Measurements from ENCODE around the gene MAPKBP1. TPM values are rescaled to one million over a fixed set of nuclear protein-coding genes. Genes with fewer than 3 reads are reported as not detected.
A peak's percentile ranks its signal among the peaks of the same experiment; 100 is the strongest.

MAPKBP1 gene
- total RNA-seq, 3 donors from 2014 or later = 11.5 to 29.3 (median 24.3) TPM

DNA sequence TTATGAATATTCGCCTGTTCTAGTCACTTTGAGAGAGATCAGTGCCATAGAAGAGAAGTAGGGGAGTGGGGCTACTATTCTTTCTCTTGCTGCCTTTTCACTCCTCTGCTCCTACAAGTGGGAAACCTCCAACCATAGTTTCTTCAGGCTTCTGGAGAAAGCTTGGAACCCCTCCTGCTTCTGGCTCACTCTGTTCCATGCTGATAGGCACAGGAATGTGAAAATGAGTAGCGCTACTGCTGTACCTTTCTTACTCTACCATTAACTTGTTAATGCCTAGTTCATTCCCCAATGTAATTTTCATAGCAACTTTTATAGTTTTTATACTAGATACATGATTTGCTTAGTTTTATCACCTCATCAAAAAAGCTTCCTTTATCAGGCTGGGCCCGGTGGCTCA, 26.9 kb downstream of the MAPKBP1 start:
- Histone ChIP-seq H3K36me3 (no peaks in the 10 kb centered on the region), H3K9me3 (no peaks in the 10 kb centered on the region), H3K4me1 (peaks cover 3 to 12% of the 10 kb centered on the region in 2 donors), H3K4me3 (no peak overlapping the region), H3K27ac (no peak overlapping the region), H3K27me3 (no peaks in the 10 kb centered on the region)
- no peak for DNase-seq (ENCODE audit: low spot score in 2 of 2)
- intact Hi-C loops (cut with DNase I; ENCODE audit: low total_unique reads) = no loop called here
- TF ChIP-seq, protein P1, sequence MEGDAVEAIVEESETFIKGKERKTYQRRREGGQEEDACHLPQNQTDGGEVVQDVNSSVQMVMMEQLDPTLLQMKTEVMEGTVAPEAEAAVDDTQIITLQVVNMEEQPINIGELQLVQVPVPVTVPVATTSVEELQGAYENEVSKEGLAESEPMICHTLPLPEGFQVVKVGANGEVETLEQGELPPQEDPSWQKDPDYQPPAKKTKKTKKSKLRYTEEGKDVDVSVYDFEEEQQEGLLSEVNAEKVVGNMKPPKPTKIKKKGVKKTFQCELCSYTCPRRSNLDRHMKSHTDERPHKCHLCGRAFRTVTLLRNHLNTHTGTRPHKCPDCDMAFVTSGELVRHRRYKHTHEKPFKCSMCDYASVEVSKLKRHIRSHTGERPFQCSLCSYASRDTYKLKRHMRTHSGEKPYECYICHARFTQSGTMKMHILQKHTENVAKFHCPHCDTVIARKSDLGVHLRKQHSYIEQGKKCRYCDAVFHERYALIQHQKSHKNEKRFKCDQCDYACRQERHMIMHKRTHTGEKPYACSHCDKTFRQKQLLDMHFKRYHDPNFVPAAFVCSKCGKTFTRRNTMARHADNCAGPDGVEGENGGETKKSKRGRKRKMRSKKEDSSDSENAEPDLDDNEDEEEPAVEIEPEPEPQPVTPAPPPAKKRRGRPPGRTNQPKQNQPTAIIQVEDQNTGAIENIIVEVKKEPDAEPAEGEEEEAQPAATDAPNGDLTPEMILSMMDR (IDR thresholded peaks at IDR 0.05) = no peak
- TF ChIP-seq POLR2AphosphoS5 (IDR thresholded peaks at IDR 0.05) (no peak), POLR2A (IDR thresholded peaks at IDR 0.05) (no peak)

DNA sequence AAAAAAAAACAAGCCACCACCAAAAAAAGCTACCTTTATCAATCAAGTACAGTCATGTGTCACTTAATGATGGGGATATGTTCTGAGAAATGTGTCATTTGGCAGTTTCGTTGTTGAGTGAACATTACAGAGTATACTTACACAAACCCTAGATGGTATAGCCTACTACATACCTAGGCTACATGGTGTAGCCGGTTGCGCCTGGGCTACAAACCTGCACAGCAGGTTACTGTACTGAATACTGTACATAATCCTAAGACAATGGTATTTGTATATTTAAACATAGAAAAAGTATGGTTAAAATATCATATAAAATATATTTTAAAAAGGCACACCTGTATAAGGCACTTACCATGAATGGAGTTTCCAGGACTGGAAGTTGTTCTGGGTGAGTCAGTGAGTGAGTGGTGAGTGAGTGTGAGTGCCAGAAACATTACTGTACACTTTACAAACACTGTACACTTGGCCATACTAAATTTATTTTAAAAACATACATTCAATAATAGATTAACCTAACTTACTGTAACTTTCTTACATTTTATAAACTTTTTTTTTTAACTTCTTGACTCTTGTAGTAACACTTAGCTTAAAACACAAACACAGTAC, 27.7 kb downstream of the MAPKBP1 start:
- H3K4me1 ChIP-seq = peaks cover 3 to 8% of the 10 kb centered on the region in 2 donors
- TF ChIP-seq, protein P1 (IDR thresholded peaks at IDR 0.05) = no peak
- no peak for TF ChIP-seq POLR2A (IDR thresholded peaks at IDR 0.05)
- no peak for TF ChIP-seq POLR2AphosphoS5 (IDR thresholded peaks at IDR 0.05)
- H3K27me3 ChIP-seq = no peaks in the 10 kb centered on the region
- H3K4me3 ChIP-seq = no peak overlapping the region
- intact Hi-C loops (cut with DNase I; ENCODE audit: low total_unique reads) = no loop called here
- H3K27ac ChIP-seq = no peak overlapping the region
- no peaks in the 10 kb centered on the region for H3K9me3 ChIP-seq
- no peaks in the 10 kb centered on the region for H3K36me3 ChIP-seq
- DNase-seq (ENCODE audit: low spot score in 2 of 2) = no peak

DNA sequence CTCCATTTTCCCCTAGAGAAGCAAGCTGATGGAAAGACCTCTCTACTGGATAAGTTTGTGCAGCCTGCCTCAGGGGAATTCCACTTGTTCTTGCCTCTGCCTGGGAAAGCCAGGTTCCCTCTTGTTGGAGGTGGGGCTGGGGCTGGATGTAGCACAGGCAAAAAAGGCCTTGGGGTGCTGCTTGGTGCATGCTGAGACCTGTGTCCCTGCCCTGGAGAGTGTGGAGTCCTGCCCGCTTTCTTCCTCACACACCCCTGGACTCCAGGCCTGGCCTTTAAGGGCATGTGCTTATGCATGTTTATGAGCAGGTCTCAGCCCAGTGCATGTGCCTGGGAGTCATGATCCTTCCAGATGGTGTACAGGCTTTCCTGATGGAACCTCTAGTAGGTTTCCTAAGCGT, 30.1 kb downstream of the MAPKBP1 start:
- TF ChIP-seq POLR2AphosphoS5 (IDR thresholded peaks at IDR 0.05) (no peak), POLR2A (IDR thresholded peaks at IDR 0.05) (no peak)
- TF ChIP-seq, protein P1 (IDR thresholded peaks at IDR 0.05) = no peak

DNA sequence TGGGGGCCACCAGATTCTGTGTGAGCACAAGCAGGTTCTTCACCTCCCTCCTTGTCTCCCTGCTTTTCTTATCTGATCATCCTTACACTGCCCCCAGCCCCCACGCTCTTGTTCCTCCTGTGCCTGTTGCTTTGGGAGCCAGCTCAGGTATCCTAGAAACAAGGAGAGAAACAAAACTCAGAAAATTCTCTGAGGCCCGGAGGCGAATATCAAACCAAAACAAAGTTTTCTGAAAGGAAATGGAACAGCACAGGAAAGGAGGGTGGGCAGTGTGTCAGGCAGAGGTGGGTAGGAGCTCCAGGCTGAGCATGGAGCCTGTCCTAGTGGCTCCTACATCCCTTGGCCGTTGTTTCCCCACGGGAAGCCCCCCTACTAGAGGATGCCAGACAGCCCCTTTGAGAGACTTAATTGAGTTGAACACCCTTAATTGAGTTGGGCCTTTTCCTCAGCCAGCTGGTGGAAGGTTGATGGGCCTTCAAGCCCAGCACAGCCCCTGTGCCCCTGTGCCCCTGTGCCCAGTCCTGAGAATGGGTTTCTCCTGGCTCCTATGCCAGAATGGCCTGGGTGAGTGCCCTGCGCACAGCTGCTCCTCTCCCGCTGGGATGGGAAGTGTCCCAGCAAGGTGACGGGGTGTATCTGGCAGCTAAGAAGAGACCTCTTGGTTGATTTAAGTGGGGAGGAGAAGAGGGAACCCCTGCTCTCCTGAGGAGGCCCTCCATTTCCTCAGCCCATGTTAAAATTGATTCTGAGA, 30.8 kb downstream of the MAPKBP1 start:
- no peak for TF ChIP-seq POLR2A (IDR thresholded peaks at IDR 0.05)
- TF ChIP-seq, protein P1 (IDR thresholded peaks at IDR 0.05) = no peak
- TF ChIP-seq POLR2AphosphoS5 (IDR thresholded peaks at IDR 0.05) = no peak
- Histone ChIP-seq H3K27me3 (no peaks in the 10 kb centered on the region), H3K4me1 (peaks cover 3 to 7% of the 10 kb centered on the region in 2 donors), H3K27ac (peak overlapping the region; percentile 84 to 91), H3K36me3 (no peaks in the 10 kb centered on the region), H3K9me3 (no peaks in the 10 kb centered on the region), H3K4me3 (no peak overlapping the region)
- peak in 1 of 2 donors; percentile 72 for DNase-seq (ENCODE audit: low spot score in 2 of 2)
- intact Hi-C loops (cut with DNase I; ENCODE audit: low total_unique reads) = no loop called here

More for the DNA sequence above, 30.1 kb downstream of the MAPKBP1 start:
- no peaks in the 10 kb centered on the region for H3K36me3 ChIP-seq
- H3K9me3 ChIP-seq = no peaks in the 10 kb centered on the region
- intact Hi-C loops (cut with DNase I; ENCODE audit: low total_unique reads) = no loop called here
- peaks cover 3 to 7% of the 10 kb centered on the region in 2 donors for H3K4me1 ChIP-seq
- no peak overlapping the region for H3K4me3 ChIP-seq
- H3K27ac ChIP-seq = peak overlapping the region; percentile 84 to 91
- peak in 1 of 2 donors; percentile 89 for DNase-seq (ENCODE audit: low spot score in 2 of 2)
- no peaks in the 10 kb centered on the region for H3K27me3 ChIP-seq

DNA sequence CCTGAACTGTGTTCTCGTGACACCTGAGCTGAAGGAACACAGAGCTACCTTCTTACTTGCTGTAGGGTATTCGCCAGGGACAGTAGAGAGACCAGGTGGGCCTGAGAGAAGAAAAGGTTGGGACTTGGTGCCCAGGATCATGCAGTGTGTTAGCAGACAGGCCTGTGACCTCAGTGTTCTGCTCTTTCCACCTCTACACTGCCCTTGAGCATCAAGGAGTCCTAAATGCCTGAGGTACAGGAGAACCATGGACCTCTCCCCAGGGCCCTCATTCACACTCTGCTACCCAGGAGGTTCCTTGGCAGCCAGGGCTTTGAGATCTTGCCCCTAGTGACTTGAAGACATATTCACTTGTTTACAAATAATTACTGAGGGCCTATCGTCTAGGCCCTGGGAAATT, 31.4 kb downstream of the MAPKBP1 start:
- no peaks in the 10 kb centered on the region for H3K27me3 ChIP-seq
- TF ChIP-seq POLR2AphosphoS5 (IDR thresholded peaks at IDR 0.05) = no peak
- H3K4me1 ChIP-seq = peaks cover 3 to 7% of the 10 kb centered on the region in 2 donors
- no peak for DNase-seq (ENCODE audit: low spot score in 2 of 2)
- intact Hi-C loops (cut with DNase I; ENCODE audit: low total_unique reads) = no loop called here
- H3K27ac ChIP-seq = peak overlapping the region; percentile 84 to 91
- H3K9me3 ChIP-seq = no peaks in the 10 kb centered on the region
- no peaks in the 10 kb centered on the region for H3K36me3 ChIP-seq
- H3K4me3 ChIP-seq = no peak overlapping the region
